GM12872 (cell line): ENCODE data around the gene GRSF1.

Experiments used
- TF ChIP-seq, protein P1 (sequence below): IDR thresholded peaks from 3 replicates; pipeline ENCODE4 v1.5.1; 2011; ENCODE audit warnings: low read depth, mild to moderate bottlenecking, low read length, moderate library complexity; ENCODE audit not compliant: insufficient read depth

The GRSF1 gene

GRCh38 chr4:70830054-70830453 is 9.6 kb downstream of the GRSF1 start:
- TF ChIP-seq, protein P1, sequence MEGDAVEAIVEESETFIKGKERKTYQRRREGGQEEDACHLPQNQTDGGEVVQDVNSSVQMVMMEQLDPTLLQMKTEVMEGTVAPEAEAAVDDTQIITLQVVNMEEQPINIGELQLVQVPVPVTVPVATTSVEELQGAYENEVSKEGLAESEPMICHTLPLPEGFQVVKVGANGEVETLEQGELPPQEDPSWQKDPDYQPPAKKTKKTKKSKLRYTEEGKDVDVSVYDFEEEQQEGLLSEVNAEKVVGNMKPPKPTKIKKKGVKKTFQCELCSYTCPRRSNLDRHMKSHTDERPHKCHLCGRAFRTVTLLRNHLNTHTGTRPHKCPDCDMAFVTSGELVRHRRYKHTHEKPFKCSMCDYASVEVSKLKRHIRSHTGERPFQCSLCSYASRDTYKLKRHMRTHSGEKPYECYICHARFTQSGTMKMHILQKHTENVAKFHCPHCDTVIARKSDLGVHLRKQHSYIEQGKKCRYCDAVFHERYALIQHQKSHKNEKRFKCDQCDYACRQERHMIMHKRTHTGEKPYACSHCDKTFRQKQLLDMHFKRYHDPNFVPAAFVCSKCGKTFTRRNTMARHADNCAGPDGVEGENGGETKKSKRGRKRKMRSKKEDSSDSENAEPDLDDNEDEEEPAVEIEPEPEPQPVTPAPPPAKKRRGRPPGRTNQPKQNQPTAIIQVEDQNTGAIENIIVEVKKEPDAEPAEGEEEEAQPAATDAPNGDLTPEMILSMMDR, result no peak

DNA sequence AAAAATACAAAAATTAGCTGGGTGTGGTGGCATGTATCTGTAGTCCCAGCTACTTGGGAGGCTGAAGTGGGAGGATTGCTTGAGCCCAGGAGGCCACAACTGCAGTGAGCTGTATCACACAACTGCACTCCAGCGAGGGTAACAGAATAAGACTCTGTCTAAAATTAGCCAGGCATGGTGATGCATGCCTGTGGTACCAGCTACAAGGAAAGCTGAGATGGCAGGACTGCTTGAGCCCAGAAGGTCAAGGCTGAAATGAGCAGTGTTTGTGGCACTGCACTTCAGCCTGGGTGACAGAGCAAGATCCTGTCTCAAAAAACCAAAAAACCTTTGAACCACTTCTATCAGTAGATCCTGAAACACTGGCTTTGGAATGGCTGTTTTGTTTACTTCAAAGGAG is 10.2 kb downstream of the GRSF1 start:
- TF ChIP-seq, protein P1, result no peak

- TF ChIP-seq, protein P1, result no peak
Observed at GRCh38 chr4:70829015-70829414, 10.7 kb downstream of the GRSF1 start.

- TF ChIP-seq, protein P1, result no peak
Observed at GRCh38 chr4:70818921-70819320, 20.8 kb downstream of the GRSF1 start.

DNA sequence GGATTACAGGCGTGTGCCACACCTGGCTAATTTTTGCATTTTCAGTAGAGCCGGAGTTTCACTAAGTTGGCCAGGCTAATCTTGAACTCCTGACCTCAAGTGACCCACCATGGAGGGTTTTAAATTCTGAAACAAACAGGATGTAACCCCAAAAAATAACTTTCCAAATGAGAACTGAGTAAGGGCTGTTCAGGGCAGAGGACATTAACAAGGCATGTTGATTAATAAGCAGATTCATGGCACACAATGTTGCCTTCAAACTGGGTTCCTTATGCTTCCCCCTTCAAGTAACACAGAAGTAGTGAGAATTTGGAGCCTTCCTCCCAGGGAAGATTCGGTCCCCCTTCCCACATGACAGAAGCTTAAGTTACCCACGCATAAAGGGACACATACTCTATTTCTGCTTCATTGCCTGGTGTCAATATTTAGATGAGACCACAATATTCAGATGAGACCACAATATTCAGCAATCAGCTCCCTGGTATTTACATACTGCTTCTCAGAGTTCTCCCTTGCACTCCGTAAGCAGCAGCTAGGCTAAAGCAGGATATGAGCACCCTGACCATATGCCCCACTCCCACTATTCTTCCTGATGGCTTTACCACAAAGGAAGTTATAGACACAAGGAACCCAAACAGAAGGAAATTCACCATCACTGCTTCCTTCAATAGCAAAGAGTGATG is 21.4 kb downstream of the GRSF1 start:
- TF ChIP-seq, protein P1, result no peak

- TF ChIP-seq, protein P1, result no peak
Observed at GRCh38 chr4:70816894-70817293, 22.8 kb downstream of the GRSF1 start.

GRCh38 chr4:70815370-70815769 is 24.3 kb downstream of the GRSF1 start:
- TF ChIP-seq, protein P1, result no peak
